ENCODE results near the gene RRP8. TPM values are rescaled to one million over a fixed set of nuclear protein-coding genes. Genes with fewer than 3 reads are reported as not detected.

The RRP8 gene
- total and polyA plus RNA-seq, 10 of the 15 experiments (the other 5 are each of a cell fraction or from before 2014, with no cell fraction given) = 4.7 to 51.2 (median 23.9) TPM

- TF ChIP-seq KLF5 (IDR thresholded peaks at IDR 0.05; ENCODE audit: partially characterized antibody) = peak; percentile 76
- TF ChIP-seq ETV6 (conservative IDR thresholded peaks at IDR 0.05 in 1 of 2, IDR thresholded peaks at IDR 0.05 in 1 of 2; ENCODE audit: borderline replicate concordance in 1 of 2, low read depth in 1 of 2) = peak in 1 of 2 experiments; percentile 33; a peak in 1 of 4 replicates
- TF ChIP-seq SMAD5 (IDR thresholded peaks at IDR 0.05; ENCODE audit: low read depth) = peak; percentile 93; the same call in 1 of the 2 replicates
- no peak for TF ChIP-seq IRF4 (IDR thresholded peaks at IDR 0.05; ENCODE audit: low read depth, low read length)
- TF ChIP-seq MTA3 (IDR thresholded peaks at IDR 0.05; ENCODE audit: borderline replicate concordance, low read length) = peak; percentile 79; the same call in 1 of the 2 replicates
- TF ChIP-seq DPF2 (IDR thresholded peaks at IDR 0.05) = peak; percentile 92
- TF ChIP-seq TCF3 (IDR thresholded peaks at IDR 0.05; ENCODE audit: borderline replicate concordance, insufficient read depth, low read depth, low read length) = no peak
- TF ChIP-seq CEBPZ (IDR thresholded peaks at IDR 0.05; ENCODE audit: low read depth, low read length) = no peak
- TF ChIP-seq NKRF (conservative IDR thresholded peaks at IDR 0.05) = 0 out of 2 replicates have a peak, but pooled peaks have one; percentile 27
- no peak for TF ChIP-seq RAD21 (IDR thresholded peaks at IDR 0.05; ENCODE audit: insufficient read depth, low read depth, low read length)
- no peak for TF ChIP-seq ASH2L (IDR thresholded peaks at IDR 0.05; ENCODE audit: borderline replicate concordance, low read depth)
- no peak for TF ChIP-seq STAT3 (IDR thresholded peaks at IDR 0.05; ENCODE audit: low read depth, low read length)
- no peak for TF ChIP-seq WRNIP1 (IDR thresholded peaks at IDR 0.05; ENCODE audit: borderline replicate concordance, low read depth, low read length)
- peak; percentile 39; the same call in 1 of the 2 replicates for TF ChIP-seq ZBED1 (IDR thresholded peaks at IDR 0.05; ENCODE audit: borderline replicate concordance)
- no peak for TF ChIP-seq RCOR1 (conservative IDR thresholded peaks at IDR 0.05; ENCODE audit: low read depth, low read length)
- peak; percentile 83 for TF ChIP-seq RELA (IDR thresholded peaks at IDR 0.05; ENCODE audit: borderline replicate concordance, partially characterized antibody)
- TF ChIP-seq ZNF622 (IDR thresholded peaks at IDR 0.05) = no peak
- peak; percentile 31; the same call in 1 of the 2 replicates for TF ChIP-seq HCFC1 (IDR thresholded peaks at IDR 0.05; ENCODE audit: low read length)
- peak; percentile 90 for TF ChIP-seq IKZF1 (conservative IDR thresholded peaks at IDR 0.05)
- no peak for TF ChIP-seq FOS (IDR thresholded peaks at IDR 0.05; ENCODE audit: borderline replicate concordance, extremely low read depth, insufficient read length)
- TF ChIP-seq ATF2 (IDR thresholded peaks at IDR 0.05; ENCODE audit: low read length) = peak; percentile 71; the same call in 1 of the 2 replicates
- TF ChIP-seq CREM (IDR thresholded peaks at IDR 0.05; ENCODE audit: low read depth) = peak; percentile 89
- TF ChIP-seq NR2C2 (IDR thresholded peaks at IDR 0.05; ENCODE audit: borderline replicate concordance, control insufficient read depth, insufficient read length, low read depth) = no peak
- TF ChIP-seq YBX1 (IDR thresholded peaks at IDR 0.05) = no peak
- peak; percentile 74; the same call in 1 of the 2 replicates for TF ChIP-seq SIN3A (IDR thresholded peaks at IDR 0.05; ENCODE audit: low read depth, low read length)
Measured at GRCh38 chr11:6612213-6613041, 9.0 kb upstream of the RRP8 start, which contains the start of gene TAF10 (continued).

Measured in GM12878 (cell line).